Mesodermal cell (in vitro differentiated cells): ENCODE results near the gene NCR3LG1.
A peak's percentile ranks its signal among the peaks of the same experiment; 100 is the strongest.

ENCODE experiments used
- H3K27ac ChIP-seq: 2 replicates; pipeline ENCODE4 v1.7.0; 2013; ENCODE audit warnings: mild to moderate bottlenecking, low read depth, low read length, moderate library complexity; ENCODE audit not compliant: severe bottlenecking
- H3K36me3 ChIP-seq: 2 replicates; pipeline ENCODE4 v1.7.1; 2013; ENCODE audit warnings: mild to moderate bottlenecking, low read length, moderate library complexity; ENCODE audit not compliant: control insufficient read depth, insufficient read depth
- H3K4me1 ChIP-seq: one replicate; pipeline ENCODE4 v1.7.1; 2013; ENCODE audit warnings: mild to moderate bottlenecking, low read length; ENCODE audit not compliant: insufficient read depth, control insufficient read depth, poor library complexity, severe bottlenecking
- H3K4me3 ChIP-seq: 2 replicates; pipeline ENCODE4 v1.7.0; 2013; ENCODE audit warnings: low read length, control low read depth, mild to moderate bottlenecking; ENCODE audit not compliant: insufficient read depth, poor library complexity, severe bottlenecking; ENCODE audit errors: extremely low read depth
- H3K9me3 ChIP-seq: 2 replicates; pipeline ENCODE4 v1.7.1; 2013; ENCODE audit warnings: mild to moderate bottlenecking, low read length, moderate library complexity; ENCODE audit not compliant: control insufficient read depth
- WGBS, 2 experiments: methylation state at CpG; one replicate each; pipeline ENCODE4 v1.1.5; 2013; ENCODE audit warnings: missing lambda C conversion rate in 2 of 2; ENCODE audit not compliant: insufficient coverage in 2 of 2; 5-methylcytosine and 5-hydroxymethylcytosine counted together

The NCR3LG1 gene

GRCh38 chr11:17350455-17351171 is 987 bp upstream of the NCR3LG1 start:
- Histone ChIP-seq H3K4me3 (no peak overlapping the region), H3K9me3 (no peaks in the 10 kb centered on the region), H3K27ac (no peak overlapping the region), H3K4me1 (no peaks in the 10 kb centered on the region), H3K36me3 (no peaks in the 10 kb centered on the region)
- 91 to 92% methylated on average over 4 of the region's 7 CpGs for WGBS, 2 experiments

- no peak overlapping the region for H3K27ac ChIP-seq
- peak overlapping the region; percentile 61 for H3K4me3 ChIP-seq
- H3K9me3 ChIP-seq = no peaks in the 10 kb centered on the region
- no peaks in the 10 kb centered on the region for H3K36me3 ChIP-seq
- 22% methylated on average over 12 of the region's 12 CpGs for WGBS, 2 experiments
- no peaks in the 10 kb centered on the region for H3K4me1 ChIP-seq
Measured at GRCh38 chr11:17351172-17351509, 459 bp upstream of the NCR3LG1 start.

- H3K27ac ChIP-seq = peak overlapping the region; percentile 11
- H3K36me3 ChIP-seq = peaks cover 3% of the 10 kb centered on the region
- no peaks in the 10 kb centered on the region for H3K9me3 ChIP-seq
- H3K4me3 ChIP-seq = peak overlapping the region; percentile 61
- no peaks in the 10 kb centered on the region for H3K4me1 ChIP-seq
- 2% methylated on average over 47 to 51 of the region's 69 CpGs for WGBS, 2 experiments
Measured at GRCh38 chr11:17352950-17353820, 1.6 kb downstream of the NCR3LG1 start.

GRCh38 chr11:17353821-17354600 is 2.4 kb downstream of the NCR3LG1 start:
- peak overlapping the region; percentile 61 for H3K4me3 ChIP-seq
- 2 to 15% methylated on average over 4 to 5 of the region's 15 CpGs for WGBS, 2 experiments
- no peaks in the 10 kb centered on the region for H3K4me1 ChIP-seq
- no peaks in the 10 kb centered on the region for H3K9me3 ChIP-seq
- H3K27ac ChIP-seq = peak overlapping the region; percentile 11
- H3K36me3 ChIP-seq = peaks cover 3% of the 10 kb centered on the region

- H3K9me3 ChIP-seq = no peaks in the 10 kb centered on the region
- H3K36me3 ChIP-seq = peaks cover 3% of the 10 kb centered on the region
- WGBS, 2 experiments = 100% methylated on average over 1 of the region's 3 CpGs; no CpG with 5 or more reads in 1 of the 2 experiments
- H3K4me3 ChIP-seq = no peak overlapping the region
- no peaks in the 10 kb centered on the region for H3K4me1 ChIP-seq
- H3K27ac ChIP-seq = no peak overlapping the region
Measured at GRCh38 chr11:17354601-17354991, 3.0 kb downstream of the NCR3LG1 start.

GRCh38 chr11:17366495-17366894 is 14.9 kb downstream of the NCR3LG1 start:
- no peak overlapping the region for H3K27ac ChIP-seq
- H3K4me1 ChIP-seq = no peaks in the 10 kb centered on the region
- H3K4me3 ChIP-seq = no peak overlapping the region
- peaks cover 32% of the 10 kb centered on the region for H3K9me3 ChIP-seq
- peaks cover 38% of the 10 kb centered on the region for H3K36me3 ChIP-seq
- WGBS, 2 experiments = 100% methylated on average over 1 of the region's 1 CpG; no CpG with 5 or more reads in 1 of the 2 experiments

- H3K4me3 ChIP-seq = no peak overlapping the region
- peaks cover 53% of the 10 kb centered on the region for H3K9me3 ChIP-seq
- no peaks in the 10 kb centered on the region for H3K4me1 ChIP-seq
- H3K36me3 ChIP-seq = peaks cover 57% of the 10 kb centered on the region
- H3K27ac ChIP-seq = no peak overlapping the region
- WGBS, 2 experiments = 89 to 93% methylated on average over 3 of the region's 3 CpGs
Measured at GRCh38 chr11:17368551-17368950, 17.0 kb downstream of the NCR3LG1 start.

GRCh38 chr11:17369094-17369493 is 17.5 kb downstream of the NCR3LG1 start:
- no peaks in the 10 kb centered on the region for H3K4me1 ChIP-seq
- no peak overlapping the region for H3K4me3 ChIP-seq
- peaks cover 57% of the 10 kb centered on the region for H3K36me3 ChIP-seq
- H3K27ac ChIP-seq = no peak overlapping the region
- peaks cover 54% of the 10 kb centered on the region for H3K9me3 ChIP-seq

- peaks cover 57% of the 10 kb centered on the region for H3K36me3 ChIP-seq
- no peak overlapping the region for H3K4me3 ChIP-seq
- H3K9me3 ChIP-seq = peaks cover 54% of the 10 kb centered on the region
- no peaks in the 10 kb centered on the region for H3K4me1 ChIP-seq
- no peak overlapping the region for H3K27ac ChIP-seq
- WGBS, 2 experiments = 82 to 83% methylated on average over 2 of the region's 2 CpGs
Measured at GRCh38 chr11:17369684-17370243, 18.2 kb downstream of the NCR3LG1 start.

- Histone ChIP-seq H3K36me3 (peaks cover 57% of the 10 kb centered on the region), H3K27ac (no peak overlapping the region), H3K4me1 (no peaks in the 10 kb centered on the region), H3K4me3 (no peak overlapping the region), H3K9me3 (peaks cover 54% of the 10 kb centered on the region)
- WGBS, 2 experiments = 48% methylated on average over 2 of the region's 3 CpGs; no CpG with 5 or more reads in 1 of the 2 experiments
Measured at GRCh38 chr11:17371614-17372013, 20.0 kb downstream of the NCR3LG1 start.
